RWPE2 (cell line): Measurements from ENCODE around the gene CCDC18.

ENCODE experiments used
- ATAC-seq: fragments of 200-7000 bp; cut with Tn5 transposase; 3 replicates; pipeline ENCODE4 v1.9.1; 2021; ENCODE audit warnings: low read depth
- DNase-seq: peaks from one replicate; pipeline ENCODE4 v3.0.0-alpha.2; 2020; ENCODE audit warnings: low spot score
- H3K27ac ChIP-seq: fragments of 450-650 bp; 2 replicates; pipeline ENCODE4 v1.5.1; 2017; ENCODE audit warnings: mild to moderate bottlenecking; ENCODE audit not compliant: poor library complexity, severe bottlenecking
- H3K27me3 ChIP-seq: fragments of 250-450 bp; sonication (Bioruptor Pico); 2 replicates; pipeline ENCODE4 v1.5.1; 2021; ENCODE audit warnings: mild to moderate bottlenecking, moderate library complexity; ENCODE audit not compliant: insufficient read depth, poor library complexity, severe bottlenecking
- H3K36me3 ChIP-seq: fragments of 250-450 bp; sonication (Bioruptor Pico); 2 replicates; pipeline ENCODE4 v1.5.1; 2020; ENCODE audit warnings: low read depth, mild to moderate bottlenecking, moderate library complexity
- H3K4me1 ChIP-seq: fragments of 250-450 bp; sonication (Bioruptor Pico); 2 replicates; pipeline ENCODE4 v1.5.1; 2021; ENCODE audit warnings: mild to moderate bottlenecking, moderate library complexity; ENCODE audit not compliant: insufficient read depth, poor library complexity, severe bottlenecking
- H3K4me3 ChIP-seq: fragments of 250-450 bp; sonication (Bioruptor Pico); 2 replicates; pipeline ENCODE4 v1.5.1; 2021; ENCODE audit warnings: mild to moderate bottlenecking, moderate library complexity; ENCODE audit not compliant: severe bottlenecking
- H3K9me3 ChIP-seq: fragments of 250-450 bp; sonication (Bioruptor Pico); 2 replicates; pipeline ENCODE4 v1.5.1; 2021; ENCODE audit warnings: mild to moderate bottlenecking, moderate library complexity; ENCODE audit not compliant: severe bottlenecking
- TF ChIP-seq, protein P1 (sequence below): fragments of 450-650 bp; IDR thresholded peaks from one replicate; pipeline ENCODE4 v1.5.1; 2017; ENCODE audit warnings: mild to moderate bottlenecking, moderate library complexity; ENCODE audit not compliant: poor library complexity, severe bottlenecking

CCDC18 gene

DNA sequence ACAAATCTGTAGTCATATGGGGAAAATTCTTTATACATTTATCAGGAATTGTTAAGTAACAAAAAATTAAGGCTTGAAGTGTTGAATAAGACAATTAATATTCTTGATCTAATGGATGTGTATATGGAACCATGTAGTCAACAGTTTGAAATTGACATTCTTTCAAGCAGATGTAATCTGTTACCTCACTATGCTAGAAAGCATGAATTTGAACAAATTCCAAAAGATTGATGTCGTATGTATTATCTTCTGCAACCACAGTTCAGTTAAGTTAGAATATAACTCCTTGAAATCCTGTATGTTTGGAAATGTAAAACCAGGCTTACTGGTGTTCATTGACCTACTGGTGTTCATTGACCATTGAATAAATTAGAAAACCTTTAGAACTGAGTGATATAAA is 16.1 kb downstream of the CCDC18 start:
- Histone ChIP-seq H3K9me3 (no peaks in the 10 kb centered on the region), H3K36me3 (peaks cover 87% of the 10 kb centered on the region), H3K27ac (no peak overlapping the region), H3K4me1 (no peaks in the 10 kb centered on the region), H3K4me3 (no peak overlapping the region), H3K27me3 (no peaks in the 10 kb centered on the region)
- ATAC-seq: no peak
- no peak for DNase-seq
- TF ChIP-seq, protein P1, sequence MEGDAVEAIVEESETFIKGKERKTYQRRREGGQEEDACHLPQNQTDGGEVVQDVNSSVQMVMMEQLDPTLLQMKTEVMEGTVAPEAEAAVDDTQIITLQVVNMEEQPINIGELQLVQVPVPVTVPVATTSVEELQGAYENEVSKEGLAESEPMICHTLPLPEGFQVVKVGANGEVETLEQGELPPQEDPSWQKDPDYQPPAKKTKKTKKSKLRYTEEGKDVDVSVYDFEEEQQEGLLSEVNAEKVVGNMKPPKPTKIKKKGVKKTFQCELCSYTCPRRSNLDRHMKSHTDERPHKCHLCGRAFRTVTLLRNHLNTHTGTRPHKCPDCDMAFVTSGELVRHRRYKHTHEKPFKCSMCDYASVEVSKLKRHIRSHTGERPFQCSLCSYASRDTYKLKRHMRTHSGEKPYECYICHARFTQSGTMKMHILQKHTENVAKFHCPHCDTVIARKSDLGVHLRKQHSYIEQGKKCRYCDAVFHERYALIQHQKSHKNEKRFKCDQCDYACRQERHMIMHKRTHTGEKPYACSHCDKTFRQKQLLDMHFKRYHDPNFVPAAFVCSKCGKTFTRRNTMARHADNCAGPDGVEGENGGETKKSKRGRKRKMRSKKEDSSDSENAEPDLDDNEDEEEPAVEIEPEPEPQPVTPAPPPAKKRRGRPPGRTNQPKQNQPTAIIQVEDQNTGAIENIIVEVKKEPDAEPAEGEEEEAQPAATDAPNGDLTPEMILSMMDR: no peak

DNA sequence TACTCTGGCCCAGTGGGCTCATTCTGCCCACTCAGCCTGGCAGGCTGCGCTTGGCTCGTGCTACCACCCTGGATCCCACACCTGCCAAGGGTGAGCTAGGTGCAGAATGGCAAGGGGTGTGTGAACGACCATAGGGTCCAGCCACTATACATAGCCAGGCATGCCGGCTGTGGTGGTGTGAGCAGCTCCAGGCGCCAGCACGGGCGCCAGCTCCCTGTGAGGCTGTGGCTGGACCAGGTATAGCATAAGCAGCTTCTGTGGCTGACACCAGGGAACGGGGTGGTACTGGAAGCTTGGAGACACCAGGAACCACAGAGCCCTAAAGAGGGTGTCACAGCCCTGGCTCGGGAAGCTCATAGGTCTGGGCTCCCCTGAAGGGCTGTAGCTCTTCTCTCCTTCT is 18.6 kb downstream of the CCDC18 start:
- ATAC-seq: no peak

DNA sequence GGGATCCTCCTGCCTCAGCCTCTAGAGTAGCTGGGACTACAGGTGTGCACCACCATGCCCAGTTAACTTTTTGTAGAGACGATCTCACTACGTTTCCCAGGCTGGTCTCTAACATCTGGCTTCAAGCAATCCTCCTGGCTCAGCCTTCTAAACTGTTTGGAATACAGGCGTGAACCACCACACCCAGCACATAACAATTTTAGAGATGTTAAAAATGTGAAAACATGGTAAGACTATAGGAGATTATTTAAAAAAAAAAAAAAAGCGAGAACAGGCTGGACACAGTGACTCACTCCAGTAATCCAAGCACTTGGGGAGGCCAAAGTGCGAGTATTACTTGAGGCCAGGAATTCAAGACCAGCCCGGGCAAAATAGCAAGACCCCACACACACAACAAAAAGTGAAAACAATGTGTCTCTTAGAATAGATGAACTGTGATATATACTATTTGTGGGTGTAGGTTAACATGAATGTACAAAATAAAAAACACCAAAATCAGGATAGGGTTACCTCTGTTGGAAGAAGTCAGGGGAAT is 19.6 kb downstream of the CCDC18 start:
- no peaks in the 10 kb centered on the region for H3K9me3 ChIP-seq
- TF ChIP-seq, protein P1: no peak
- DNase-seq (no peak), ATAC-seq (no peak)
- no peaks in the 10 kb centered on the region for H3K27me3 ChIP-seq
- no peaks in the 10 kb centered on the region for H3K4me1 ChIP-seq
- peaks cover 84% of the 10 kb centered on the region for H3K36me3 ChIP-seq
- no peak overlapping the region for H3K27ac ChIP-seq
- no peak overlapping the region for H3K4me3 ChIP-seq

More for the DNA sequence above, 18.6 kb downstream of the CCDC18 start:
- no peaks in the 10 kb centered on the region for H3K9me3 ChIP-seq
- no peak overlapping the region for H3K4me3 ChIP-seq
- H3K36me3 ChIP-seq: peaks cover 87% of the 10 kb centered on the region
- H3K27me3 ChIP-seq: no peaks in the 10 kb centered on the region
- H3K4me1 ChIP-seq: no peaks in the 10 kb centered on the region
- TF ChIP-seq, protein P1: no peak
- H3K27ac ChIP-seq: no peak overlapping the region
- no peak for DNase-seq

DNA sequence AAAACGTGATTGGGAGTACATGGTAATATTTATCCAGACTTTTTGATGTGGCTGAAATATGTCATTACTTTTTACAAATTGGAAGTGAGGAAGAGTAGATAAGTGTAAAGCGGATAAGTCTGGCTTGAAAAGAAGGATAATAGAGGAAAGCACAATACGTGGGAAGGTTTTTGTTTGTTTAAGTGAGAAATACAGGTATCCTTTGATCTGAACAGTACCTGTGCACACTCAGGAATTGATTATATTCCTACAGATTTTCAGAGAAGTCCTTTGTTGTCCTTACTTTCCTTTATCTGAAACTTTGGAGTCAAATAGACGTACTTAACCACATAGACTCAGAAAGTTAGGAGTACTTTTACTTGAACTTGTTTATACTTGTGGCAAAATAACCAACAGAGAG is 20.2 kb downstream of the CCDC18 start:
- peaks cover 84% of the 10 kb centered on the region for H3K36me3 ChIP-seq
- TF ChIP-seq, protein P1: no peak
- no peak for ATAC-seq

DNA sequence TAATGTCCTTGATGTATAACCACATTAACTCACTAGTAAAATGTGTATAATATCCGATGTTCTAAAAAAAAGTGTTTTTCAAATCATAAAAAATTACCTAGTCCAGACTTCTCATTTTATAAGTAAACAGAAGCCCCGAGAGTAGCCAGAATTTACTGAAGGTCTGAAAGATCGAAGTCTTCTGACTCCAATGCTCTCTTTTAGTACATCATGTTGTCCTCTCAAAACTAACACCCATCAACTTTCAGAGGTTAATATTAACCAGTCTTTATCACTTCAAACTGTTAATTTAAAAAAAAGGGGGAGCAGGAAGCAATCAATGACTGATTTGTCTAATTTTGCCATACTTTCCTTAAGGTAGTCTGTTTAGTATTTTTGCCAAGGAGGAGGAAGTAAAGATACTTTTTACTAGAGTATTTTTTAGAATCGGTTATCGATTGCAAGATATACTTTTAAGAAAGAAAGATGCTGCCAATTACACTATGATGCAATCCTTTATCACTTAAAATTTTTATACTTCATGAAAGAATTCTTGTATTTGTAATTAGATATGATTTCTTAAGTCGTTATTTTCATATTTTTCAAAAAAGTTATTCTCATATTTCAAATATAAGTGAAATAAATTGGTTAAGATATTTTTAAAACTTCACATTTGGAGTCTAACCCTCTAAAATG is 25.5 kb downstream of the CCDC18 start:
- no peaks in the 10 kb centered on the region for H3K27me3 ChIP-seq
- no peak for ATAC-seq
- no peaks in the 10 kb centered on the region for H3K9me3 ChIP-seq
- DNase-seq: no peak
- H3K27ac ChIP-seq: no peak overlapping the region
- H3K36me3 ChIP-seq: peaks cover 92% of the 10 kb centered on the region
- TF ChIP-seq, protein P1: no peak
- no peak overlapping the region for H3K4me3 ChIP-seq
- H3K4me1 ChIP-seq: no peaks in the 10 kb centered on the region

More for the DNA sequence above, 20.2 kb downstream of the CCDC18 start:
- H3K9me3 ChIP-seq: no peaks in the 10 kb centered on the region
- H3K4me1 ChIP-seq: no peaks in the 10 kb centered on the region
- no peak for DNase-seq
- no peaks in the 10 kb centered on the region for H3K27me3 ChIP-seq
- no peak overlapping the region for H3K4me3 ChIP-seq
- H3K27ac ChIP-seq: no peak overlapping the region
